ENCODE data around the gene PPIL6. TPM values are rescaled to one million over a fixed set of nuclear protein-coding genes. Genes with fewer than 3 reads are reported as not detected.
A peak's percentile ranks its signal among the peaks of the same experiment; 100 is the strongest.
"Not testable (repeated sequence)": the region's sequence is repeated elsewhere in the genome, so short reads cannot be mapped to it uniquely, and the experiment has no call there.

PPIL6 gene
- total RNA-seq, 2 experiments from 2014 or later, result 0.17 to 0.22 TPM

- Mint-ChIP-seq H3K27ac (peak overlapping the region; percentile 33), H3K36me3 (ENCODE audit: low read depth) (peaks cover 51% of the 10 kb centered on the region), H3K4me1 (peaks cover 71% of the 10 kb centered on the region)
- DNase-seq, H3K4me3 Mint-ChIP-seq, POLR2A ChIA-PET, H3K27me3 Mint-ChIP-seq, H3K9me3 Mint-ChIP-seq: not testable (repeated sequence)
- CTCF ChIA-PET, result interaction anchor here (11.8 kb wide), 1 partner anchor 17 kb away, joined by 81 read pairs; the partner anchor contains the start of genes PPIL6 and SMPD2
Measured at GRCh38 chr6:109461205-109461604, 20.8 kb upstream of the PPIL6 start.

- Mint-ChIP-seq H3K36me3 (ENCODE audit: low read depth) (peaks cover 42% of the 10 kb centered on the region), H3K4me1 (peaks cover 65% of the 10 kb centered on the region), H3K4me3 (no peak overlapping the region), H3K27ac (peak overlapping the region; percentile 33), H3K27me3 (no peaks in the 10 kb centered on the region), H3K9me3 (peaks cover 7% of the 10 kb centered on the region)
- ChIA-PET CTCF (interaction anchor here (0.6 to 11.8 kb wide), 4 partner anchors 11 to 77 kb away, joined by 3 to 81 read pairs (median 8); partner anchors contain the start of genes PPIL6 and SMPD2), POLR2A (no interaction called here)
- no peak for DNase-seq
Measured at GRCh38 chr6:109460161-109460829, 19.9 kb upstream of the PPIL6 start.

GRCh38 chr6:109458774-109459531 is 18.5 kb upstream of the PPIL6 start:
- ChIA-PET POLR2A (interaction anchor here (0.6 kb wide), 1 partner anchor 149 kb away, joined by 3 read pairs; no protein-coding TSS in a partner anchor), CTCF (interaction anchor here (0.8 to 11.8 kb wide), 6 partner anchors 11 to 246 kb away, joined by 3 to 81 read pairs (median 4); partner anchors contain the start of genes PPIL6 and SMPD2)
- Mint-ChIP-seq H3K36me3 (ENCODE audit: low read depth) (peaks cover 37% of the 10 kb centered on the region), H3K27ac (peak overlapping the region; percentile 80), H3K27me3 (no peaks in the 10 kb centered on the region), H3K4me1 (peaks cover 64% of the 10 kb centered on the region), H3K9me3 (peaks cover 7% of the 10 kb centered on the region), H3K4me3 (no peak overlapping the region)
- DNase-seq, result peak; percentile 50

GRCh38 chr6:109457562-109457996 is 17.2 kb upstream of the PPIL6 start:
- H3K36me3 Mint-ChIP-seq (ENCODE audit: low read depth), result peaks cover 32% of the 10 kb centered on the region
- H3K27ac Mint-ChIP-seq, result peak overlapping the region; percentile 65
- no peak for DNase-seq
- H3K27me3 Mint-ChIP-seq, result no peaks in the 10 kb centered on the region
- peaks cover 74% of the 10 kb centered on the region for H3K4me1 Mint-ChIP-seq
- POLR2A ChIA-PET, result no interaction called here
- CTCF ChIA-PET, result interaction anchor here (0.7 to 11.8 kb wide), 5 partner anchors 13 to 248 kb away, joined by 3 to 81 read pairs (median 4); partner anchors contain the start of genes PPIL6 and SMPD2
- peaks cover 7% of the 10 kb centered on the region for H3K9me3 Mint-ChIP-seq
- peak overlapping the region; percentile 89 for H3K4me3 Mint-ChIP-seq

DNA sequence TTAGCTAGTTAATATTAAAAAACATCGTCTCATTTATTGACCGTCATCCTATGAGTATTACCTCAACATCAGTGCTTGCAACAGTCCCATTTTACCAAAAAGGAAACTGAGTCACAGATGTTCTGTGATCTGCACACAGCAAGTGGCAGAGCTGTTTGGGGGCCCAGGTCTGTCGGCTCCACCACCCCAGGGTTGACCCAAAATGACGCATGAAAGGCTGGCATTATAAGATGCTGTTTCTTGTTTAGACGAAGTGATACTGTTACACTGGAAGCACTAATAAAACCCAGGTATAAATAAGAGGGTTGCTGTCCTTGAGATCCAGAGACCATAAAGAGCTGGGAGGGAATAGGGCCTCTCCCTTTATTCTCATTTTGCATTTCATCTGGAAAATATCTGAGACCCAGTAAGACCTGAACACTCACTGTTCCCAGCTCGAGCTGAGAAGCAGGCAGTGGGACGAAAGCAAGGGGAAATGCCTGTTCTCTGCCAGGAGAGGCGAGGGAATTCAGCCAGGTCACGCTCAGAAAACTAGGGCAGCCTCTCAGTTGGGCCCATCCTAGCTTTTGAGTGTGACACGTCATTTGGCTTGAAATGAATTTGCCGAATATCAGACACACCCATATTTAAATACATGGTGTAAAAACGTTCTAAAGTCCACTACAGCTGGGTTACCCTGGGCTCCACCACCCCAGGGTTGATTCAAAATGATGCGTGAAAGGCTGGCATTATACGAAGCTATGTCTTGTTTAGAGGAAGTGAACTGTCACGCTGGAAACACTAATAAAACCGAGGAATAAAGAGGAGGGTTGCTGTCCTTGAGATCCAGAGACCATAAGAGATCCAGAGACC is 16.5 kb upstream of the PPIL6 start:
- Mint-ChIP-seq H3K4me1 (peaks cover 73% of the 10 kb centered on the region), H3K27me3 (no peaks in the 10 kb centered on the region), H3K4me3 (peak overlapping the region; percentile 89), H3K36me3 (ENCODE audit: low read depth) (peaks cover 32% of the 10 kb centered on the region), H3K9me3 (peaks cover 2% of the 10 kb centered on the region), H3K27ac (peak overlapping the region; percentile 65)
- no peak for DNase-seq
- POLR2A ChIA-PET, result interaction anchor here (0.6 kb wide), 1 partner anchor 22 kb away, joined by 3 read pairs; no protein-coding TSS in a partner anchor
- CTCF ChIA-PET, result interaction anchor here (0.7 to 11.8 kb wide), 6 partner anchors 7 to 74 kb away, joined by 3 to 81 read pairs (median 4); partner anchors contain the start of genes PPIL6 and SMPD2

DNA sequence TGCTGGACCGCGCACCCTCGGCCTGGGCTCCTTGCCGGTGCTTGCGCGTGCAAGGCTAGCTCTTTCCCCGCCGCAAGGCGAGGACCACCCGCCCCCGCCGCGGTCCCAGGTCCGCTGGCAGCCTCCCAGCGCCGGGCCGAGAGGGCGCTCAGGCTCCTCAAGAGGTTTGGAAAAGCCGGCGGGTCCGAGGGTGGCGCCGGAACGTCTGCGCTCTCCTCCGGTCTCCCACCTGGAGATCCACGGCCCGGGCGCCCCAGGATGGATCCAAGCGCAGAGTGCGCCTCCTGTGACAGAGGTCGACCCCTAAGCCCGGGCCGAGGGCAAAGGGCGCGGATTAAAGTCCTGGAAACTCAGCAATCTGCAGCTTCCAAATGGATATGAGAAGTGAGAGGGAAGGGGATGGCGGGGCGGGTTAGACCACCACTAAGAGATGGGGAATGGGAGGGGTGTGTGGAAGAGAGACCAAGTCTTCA is 15.7 kb upstream of the PPIL6 start:
- POLR2A ChIA-PET, result interaction anchor here (0.6 to 1.2 kb wide), 2 partner anchors 22 to 35 kb away, joined by 3 to 5 read pairs; no protein-coding TSS in a partner anchor
- Mint-ChIP-seq H3K9me3 (no peaks in the 10 kb centered on the region), H3K4me3 (peak overlapping the region; percentile 89), H3K27me3 (no peaks in the 10 kb centered on the region), H3K36me3 (ENCODE audit: low read depth) (peaks cover 32% of the 10 kb centered on the region), H3K4me1 (peaks cover 72% of the 10 kb centered on the region), H3K27ac (peak overlapping the region; percentile 62)
- CTCF ChIA-PET, result interaction anchor here (0.7 to 11.8 kb wide), 5 partner anchors 8 to 73 kb away, joined by 3 to 81 read pairs (median 3); partner anchors contain the start of genes PPIL6 and SMPD2
- DNase-seq, result no peak

GRCh38 chr6:109455437-109456110 is 15.1 kb upstream of the PPIL6 start, which contains the start of gene MICAL1:
Gene MICAL1 (minus strand): TSS chr6:109455772. CDS start chr6:109454196, 1,576 bp downstream.
- POLR2A ChIA-PET, result interaction anchor here (0.6 to 2.1 kb wide), 3 partner anchors 17 to 36 kb away, joined by 5 to 9 read pairs (median 7); partner anchors contain the start of gene ZBTB24
- H3K4me3 Mint-ChIP-seq, result peak within 1 kb of the TSS; percentile 89
- peak; percentile 79 for DNase-seq
- H3K4me1 Mint-ChIP-seq, result peaks cover 73% of the 10 kb centered on the region
- CTCF ChIA-PET, result interaction anchor here (0.6 to 11.8 kb wide), 4 partner anchors 9 to 72 kb away, joined by 3 to 81 read pairs (median 3); partner anchors contain the start of genes PPIL6 and SMPD2
- H3K9me3 Mint-ChIP-seq, result peaks cover 3% of the 10 kb centered on the region
- H3K27me3 Mint-ChIP-seq, result no peaks in the 10 kb centered on the region
- peaks cover 33% of the 10 kb centered on the region for H3K36me3 Mint-ChIP-seq (ENCODE audit: low read depth)
- peak within 1 kb of the TSS; percentile 95 for H3K27ac Mint-ChIP-seq

DNA sequence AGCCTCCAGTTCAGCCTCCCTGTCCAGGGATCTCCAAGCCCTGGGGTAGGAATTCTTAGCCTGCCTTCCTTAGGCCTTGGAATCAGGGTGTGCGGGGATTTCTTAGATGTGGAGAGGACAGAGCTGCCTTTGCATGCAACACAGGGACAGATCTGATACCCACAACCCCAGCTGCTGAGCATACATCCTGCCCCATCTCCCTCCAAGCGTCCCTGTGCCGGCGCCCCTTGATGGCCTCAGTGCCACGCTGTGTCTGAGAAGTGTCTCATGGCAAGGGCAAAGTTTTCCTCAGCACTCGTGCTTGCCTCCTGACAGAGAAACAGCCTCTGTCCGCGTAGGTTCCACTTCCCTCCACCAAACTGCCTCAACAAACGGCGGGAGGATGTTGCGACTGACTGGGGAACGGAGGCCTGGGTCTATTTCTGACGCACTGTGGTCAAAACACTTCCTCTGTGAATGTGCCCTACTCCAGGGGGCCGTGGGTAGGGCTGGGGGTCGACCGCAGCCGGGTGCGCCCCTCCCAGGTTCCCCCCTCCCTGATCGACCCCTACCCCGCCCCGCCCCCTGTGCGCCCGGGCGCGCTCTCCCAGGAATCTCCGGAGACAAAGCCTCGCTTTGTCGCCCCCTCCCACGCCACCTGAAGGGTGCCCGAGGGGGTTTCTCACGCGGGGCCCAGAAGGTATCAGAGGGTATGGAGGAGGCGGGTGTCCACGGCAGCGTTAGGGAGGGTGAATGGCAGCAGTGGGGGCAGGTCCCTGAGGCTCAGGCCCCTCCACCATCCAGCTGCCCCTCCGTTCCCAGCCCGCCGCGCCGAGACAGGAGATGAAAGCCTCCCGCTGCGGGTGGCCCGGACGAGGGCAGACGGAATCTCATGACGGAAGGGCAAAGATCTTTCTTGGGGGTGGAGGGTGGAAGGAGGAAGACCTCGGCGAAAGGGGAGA is 14.3 kb upstream of the PPIL6 start:
- H3K27ac Mint-ChIP-seq, result peak overlapping the region; percentile 95
- H3K4me1 Mint-ChIP-seq, result peaks cover 75% of the 10 kb centered on the region
- H3K9me3 Mint-ChIP-seq, result peaks cover 3% of the 10 kb centered on the region
- H3K27me3 Mint-ChIP-seq, result no peaks in the 10 kb centered on the region
- ChIA-PET POLR2A (interaction anchor here (0.6 to 2.1 kb wide), 3 partner anchors 17 to 37 kb away, joined by 5 to 9 read pairs (median 7); partner anchors contain the start of gene ZBTB24), CTCF (interaction anchor here (0.6 to 11.8 kb wide), 6 partner anchors 10 to 267 kb away, joined by 3 to 81 read pairs (median 4); partner anchors contain the start of genes PPIL6 and SMPD2)
- peaks cover 38% of the 10 kb centered on the region for H3K36me3 Mint-ChIP-seq (ENCODE audit: low read depth)
- H3K4me3 Mint-ChIP-seq, result peak overlapping the region; percentile 89
- peak; percentile 80 for DNase-seq

- POLR2A ChIA-PET, result interaction anchor here (0.7 to 2.1 kb wide), 2 partner anchors 29 to 218 kb away, joined by 4 to 7 read pairs; partner anchors contain the start of gene ZBTB24
Measured at GRCh38 chr6:109453594-109454495, 13.4 kb upstream of the PPIL6 start.

More at GRCh38 chr6:109453594-109454495, 13.4 kb upstream of the PPIL6 start:
- Mint-ChIP-seq H3K4me3 (peak overlapping the region; percentile 89), H3K27ac (peak overlapping the region; percentile 95), H3K27me3 (no peaks in the 10 kb centered on the region), H3K36me3 (ENCODE audit: low read depth) (peaks cover 40% of the 10 kb centered on the region), H3K9me3 (peaks cover 3% of the 10 kb centered on the region), H3K4me1 (peaks cover 74% of the 10 kb centered on the region)
- CTCF ChIA-PET, result interaction anchor here (0.6 to 11.8 kb wide), 5 partner anchors 9 to 266 kb away, joined by 3 to 81 read pairs (median 4); partner anchors contain the start of genes PPIL6 and SMPD2
- DNase-seq, result no peak

Measured in activated CD4-positive, alpha-beta T cell treated with anti-CD3 and anti-CD28 coated beads, Interleukin-2, amount 10 ng/mL, durations not matched to agents 7 days and 5 days (primary cell).